ENCODE measurements around the gene HMGN1.

GRCh38 chr21:39386194-39386593, 37.3 kb upstream of the HMGN1 start:
- no peak for TF ChIP-seq GABPA (IDR thresholded peaks at IDR 0.05; ENCODE audit: low read depth)
- TF ChIP-seq CTCF (IDR thresholded peaks at IDR 0.05) = no peak

All from SK-N-SH (cell line).